ENCODE measurements around the gene ANKS1B. TPM values are rescaled to one million over a fixed set of nuclear protein-coding genes. Genes with fewer than 3 reads are reported as not detected.

The ANKS1B gene
- total and polyA plus RNA-seq, 2 experiments from 2014 or later: 1.8 to 1.9 TPM

DNA sequence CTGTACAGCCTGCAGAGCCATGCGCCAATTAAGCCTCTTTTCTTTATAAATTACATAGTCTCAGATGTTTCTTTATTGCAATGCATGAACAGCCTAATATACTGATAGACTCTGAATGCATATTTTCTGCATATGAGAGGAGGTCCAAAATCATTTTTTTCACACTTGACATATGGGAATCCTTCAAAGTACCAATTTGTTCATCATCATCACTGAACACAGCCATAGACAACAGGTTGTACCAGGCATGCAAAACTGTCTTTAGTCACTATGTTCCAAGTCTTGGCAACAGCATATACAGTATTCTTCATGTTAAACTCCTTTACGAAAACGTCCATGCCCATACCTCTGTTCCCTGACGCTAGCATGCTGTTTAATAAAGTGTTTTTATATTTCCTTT, 807.9 kb downstream of the ANKS1B start:
- no peaks in the 10 kb centered on the region for H3K27me3 ChIP-seq
- TF ChIP-seq, protein P1, sequence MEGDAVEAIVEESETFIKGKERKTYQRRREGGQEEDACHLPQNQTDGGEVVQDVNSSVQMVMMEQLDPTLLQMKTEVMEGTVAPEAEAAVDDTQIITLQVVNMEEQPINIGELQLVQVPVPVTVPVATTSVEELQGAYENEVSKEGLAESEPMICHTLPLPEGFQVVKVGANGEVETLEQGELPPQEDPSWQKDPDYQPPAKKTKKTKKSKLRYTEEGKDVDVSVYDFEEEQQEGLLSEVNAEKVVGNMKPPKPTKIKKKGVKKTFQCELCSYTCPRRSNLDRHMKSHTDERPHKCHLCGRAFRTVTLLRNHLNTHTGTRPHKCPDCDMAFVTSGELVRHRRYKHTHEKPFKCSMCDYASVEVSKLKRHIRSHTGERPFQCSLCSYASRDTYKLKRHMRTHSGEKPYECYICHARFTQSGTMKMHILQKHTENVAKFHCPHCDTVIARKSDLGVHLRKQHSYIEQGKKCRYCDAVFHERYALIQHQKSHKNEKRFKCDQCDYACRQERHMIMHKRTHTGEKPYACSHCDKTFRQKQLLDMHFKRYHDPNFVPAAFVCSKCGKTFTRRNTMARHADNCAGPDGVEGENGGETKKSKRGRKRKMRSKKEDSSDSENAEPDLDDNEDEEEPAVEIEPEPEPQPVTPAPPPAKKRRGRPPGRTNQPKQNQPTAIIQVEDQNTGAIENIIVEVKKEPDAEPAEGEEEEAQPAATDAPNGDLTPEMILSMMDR (IDR thresholded peaks at IDR 0.05; ENCODE audit: low read depth, low read length): no peak
- DNase-seq (ENCODE audit: low read depth in 1 of 2, low spot score in 1 of 2): no peak
- no peak overlapping the region for H3K27ac ChIP-seq
- H3K9me3 ChIP-seq (ENCODE audit: low read depth): no peaks in the 10 kb centered on the region
- no peak overlapping the region for H3K4me3 ChIP-seq
- no peaks in the 10 kb centered on the region for H3K36me3 ChIP-seq
- no peaks in the 10 kb centered on the region for H3K4me1 ChIP-seq (ENCODE audit: low read depth)

DNA sequence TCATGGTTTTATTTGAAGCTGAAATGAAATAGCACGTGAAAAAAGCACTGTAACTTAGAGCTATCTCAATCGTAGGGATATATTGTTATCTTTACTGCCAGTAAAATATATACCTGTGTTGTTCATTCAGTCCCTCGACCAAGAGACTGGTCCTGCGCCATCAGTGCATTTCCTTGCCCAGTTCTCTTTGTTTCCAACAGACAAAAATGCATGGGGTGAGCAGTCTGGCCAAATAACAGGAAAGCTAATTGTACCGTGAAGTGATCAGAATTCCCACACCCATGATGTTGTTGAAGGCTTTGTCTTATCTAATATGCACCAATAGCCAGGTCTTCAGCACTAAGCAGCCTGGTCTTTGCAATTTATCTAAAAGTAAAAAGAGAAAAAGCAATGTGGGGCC, 814.3 kb downstream of the ANKS1B start:
- Histone ChIP-seq H3K4me3 (no peak overlapping the region), H3K27ac (no peak overlapping the region), H3K36me3 (no peaks in the 10 kb centered on the region), H3K27me3 (no peaks in the 10 kb centered on the region), H3K9me3 (ENCODE audit: low read depth) (no peaks in the 10 kb centered on the region), H3K4me1 (ENCODE audit: low read depth) (no peaks in the 10 kb centered on the region)
- no peak for DNase-seq (ENCODE audit: low read depth in 1 of 2, low spot score in 1 of 2)
- TF ChIP-seq, protein P1 (IDR thresholded peaks at IDR 0.05; ENCODE audit: low read depth, low read length): no peak

DNA sequence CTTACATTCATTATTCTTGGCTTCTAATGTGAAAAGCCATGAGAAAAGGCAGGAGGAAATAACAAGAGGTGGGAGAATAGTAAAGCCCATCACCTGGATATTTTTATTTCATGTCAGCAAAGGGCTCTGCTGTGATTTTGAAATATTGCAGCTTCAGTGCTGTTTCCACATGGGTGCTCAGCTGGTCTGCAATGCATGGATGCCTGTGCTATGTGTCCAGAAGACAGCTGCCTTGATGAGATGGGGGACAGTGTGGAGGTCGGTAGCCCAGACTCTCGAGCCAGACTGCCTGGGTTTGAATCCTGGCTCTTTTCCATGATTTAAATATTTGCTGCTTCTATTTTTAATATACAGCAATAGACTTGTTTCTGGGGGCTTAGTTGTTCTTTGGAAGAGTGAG, 814.7 kb downstream of the ANKS1B start:
- TF ChIP-seq, protein P1 (IDR thresholded peaks at IDR 0.05; ENCODE audit: low read depth, low read length): no peak
- H3K9me3 ChIP-seq (ENCODE audit: low read depth): no peaks in the 10 kb centered on the region
- H3K4me3 ChIP-seq: no peak overlapping the region
- H3K27ac ChIP-seq: no peak overlapping the region
- no peaks in the 10 kb centered on the region for H3K4me1 ChIP-seq (ENCODE audit: low read depth)
- DNase-seq (ENCODE audit: low read depth in 1 of 2, low spot score in 1 of 2): no peak
- H3K36me3 ChIP-seq: no peaks in the 10 kb centered on the region
- no peaks in the 10 kb centered on the region for H3K27me3 ChIP-seq

DNA sequence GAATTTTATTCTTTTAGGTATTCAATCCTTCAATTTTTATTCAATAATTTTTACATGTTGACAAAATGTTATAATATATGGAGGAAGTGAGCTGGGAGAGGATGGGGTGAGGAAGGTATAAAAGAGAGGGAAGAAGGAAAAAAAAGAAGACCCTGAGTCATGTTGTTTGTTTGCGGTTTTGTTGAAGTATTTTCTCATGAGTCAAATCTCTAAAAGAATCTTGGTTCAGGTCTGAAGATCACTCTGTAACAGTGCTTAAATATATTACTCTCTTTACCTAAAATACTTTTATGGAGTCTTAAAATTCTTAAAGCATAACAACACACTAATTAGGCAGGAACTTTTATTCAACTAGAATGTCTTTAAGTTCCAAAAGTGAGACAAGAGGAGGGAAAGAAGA, 826.8 kb downstream of the ANKS1B start:
- DNase-seq (ENCODE audit: low read depth in 1 of 2, low spot score in 1 of 2): no peak
- Histone ChIP-seq H3K27ac (no peak overlapping the region), H3K4me1 (ENCODE audit: low read depth) (peaks cover 6% of the 10 kb centered on the region), H3K4me3 (no peak overlapping the region), H3K27me3 (no peaks in the 10 kb centered on the region), H3K9me3 (ENCODE audit: low read depth) (no peaks in the 10 kb centered on the region), H3K36me3 (no peaks in the 10 kb centered on the region)
- TF ChIP-seq, protein P1 (IDR thresholded peaks at IDR 0.05; ENCODE audit: low read depth, low read length): no peak

DNA sequence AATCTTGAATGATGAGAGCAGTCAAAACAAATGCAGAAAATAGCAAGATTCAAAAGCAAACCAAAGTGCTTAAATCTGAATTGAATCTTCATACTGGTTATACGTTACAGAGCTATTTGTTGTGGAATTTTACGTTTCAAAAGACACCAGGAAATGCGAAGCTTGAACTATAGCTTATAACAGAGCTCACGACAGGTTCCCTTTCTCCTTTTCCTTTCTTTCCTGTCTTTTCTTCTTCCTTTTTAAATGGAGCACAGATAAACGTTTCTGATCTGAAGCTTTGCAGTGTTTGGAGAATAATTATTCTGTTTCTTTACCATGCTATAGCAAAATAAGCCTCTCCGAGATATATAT, 829.8 kb downstream of the ANKS1B start:
- no peak overlapping the region for H3K4me3 ChIP-seq
- TF ChIP-seq, protein P1 (IDR thresholded peaks at IDR 0.05; ENCODE audit: low read depth, low read length): no peak
- H3K4me1 ChIP-seq (ENCODE audit: low read depth): peaks cover 6% of the 10 kb centered on the region
- H3K27me3 ChIP-seq: no peaks in the 10 kb centered on the region
- H3K9me3 ChIP-seq (ENCODE audit: low read depth): no peaks in the 10 kb centered on the region
- DNase-seq (ENCODE audit: low read depth in 1 of 2, low spot score in 1 of 2): no peak
- H3K27ac ChIP-seq: no peak overlapping the region
- H3K36me3 ChIP-seq: no peaks in the 10 kb centered on the region
